ENCODE measurements around the gene OSBPL3.
A peak's percentile ranks its signal among the peaks of the same experiment; 100 is the strongest.

The OSBPL3 gene

GRCh38 chr7:24955313-24955712, 24.7 kb downstream of the OSBPL3 start:
- no peak for DNase-seq (ENCODE audit: low spot score)

- no peak for DNase-seq (ENCODE audit: low spot score)
Measured at GRCh38 chr7:24952464-24952863, 27.5 kb downstream of the OSBPL3 start.

GRCh38 chr7:24951441-24951980, 28.5 kb downstream of the OSBPL3 start:
- no peak for DNase-seq (ENCODE audit: low spot score)

- DNase-seq (ENCODE audit: low spot score), result no peak
Measured at GRCh38 chr7:24949884-24950283, 30.1 kb downstream of the OSBPL3 start.

GRCh38 chr7:24948739-24949138, 31.2 kb downstream of the OSBPL3 start:
- DNase-seq (ENCODE audit: low spot score), result peak; percentile 22

GRCh38 chr7:24946467-24946866, 33.5 kb downstream of the OSBPL3 start:
- DNase-seq (ENCODE audit: low spot score), result no peak

- DNase-seq (ENCODE audit: low spot score), result no peak
Measured at GRCh38 chr7:24945899-24946298, 34.1 kb downstream of the OSBPL3 start.

GRCh38 chr7:24943096-24943948, 36.7 kb downstream of the OSBPL3 start:
- no peak for DNase-seq (ENCODE audit: low spot score)

GRCh38 chr7:24942226-24942625, 37.8 kb downstream of the OSBPL3 start:
- DNase-seq (ENCODE audit: low spot score), result no peak

- no peak for DNase-seq (ENCODE audit: low spot score)
Measured at GRCh38 chr7:24939416-24939815, 40.6 kb downstream of the OSBPL3 start.

GRCh38 chr7:24936121-24936824, 43.7 kb downstream of the OSBPL3 start:
- no peak for DNase-seq (ENCODE audit: low spot score)

GRCh38 chr7:24933298-24933697, 46.7 kb downstream of the OSBPL3 start:
- DNase-seq (ENCODE audit: low spot score), result no peak

- no peak for DNase-seq (ENCODE audit: low spot score)
Measured at GRCh38 chr7:24932815-24933214, 47.2 kb downstream of the OSBPL3 start.

- no peak for DNase-seq (ENCODE audit: low spot score)
Measured at GRCh38 chr7:24932389-24932788, 47.6 kb downstream of the OSBPL3 start.

GRCh38 chr7:24931844-24932243, 48.1 kb downstream of the OSBPL3 start:
- DNase-seq (ENCODE audit: low spot score), result no peak

- no peak for DNase-seq (ENCODE audit: low spot score)
Measured at GRCh38 chr7:24930856-24931255, 49.1 kb downstream of the OSBPL3 start.

- DNase-seq (ENCODE audit: low spot score), result no peak
Measured at GRCh38 chr7:24926623-24927524, 53.1 kb downstream of the OSBPL3 start.

GRCh38 chr7:24924375-24924774, 55.6 kb downstream of the OSBPL3 start:
- DNase-seq (ENCODE audit: low spot score), result peak; percentile 71

GRCh38 chr7:24923172-24923865, 56.7 kb downstream of the OSBPL3 start:
- no peak for DNase-seq (ENCODE audit: low spot score)

- no peak for DNase-seq (ENCODE audit: low spot score)
Measured at GRCh38 chr7:24922099-24922773, 57.7 kb downstream of the OSBPL3 start.

GRCh38 chr7:24921362-24921679, 58.7 kb downstream of the OSBPL3 start:
- no peak for DNase-seq (ENCODE audit: low spot score)

All from CD4-positive, alpha-beta T cell treated with Interleukin-15 for 4 hours (primary cell).